HCT116 (cell line): ENCODE results near the gene MEIS2. TPM values are rescaled to one million over a fixed set of nuclear protein-coding genes. Genes with fewer than 3 reads are reported as not detected.

ENCODE experiments used
- ATAC-seq: fragments of 200-7000 bp; cut with Tn5 transposase; 2 replicates; pipeline ENCODE4 v1.9.1; 2020; ENCODE audit warnings: mild to moderate bottlenecking, moderate library complexity
- BruUV-seq: library from RNA; stranded (reverse); fragments of 400-500 nt; replicated peaks from 2 replicates; lab custom pipeline; 2021; lab: Mats Ljungman, UMichigan
- CTCF ChIA-PET: fragments of 300-600 bp; sonication (Branson Sonifier 250); formaldehyde crosslinking; loops from one replicate; lab custom pipeline; 2021; ENCODE audit warnings: antibody characterized with exemption; lab: Charles Lee
- POLR2A ChIA-PET: fragments of 300-600, 350-600 bp; sonication (Branson Sonifier 250); formaldehyde crosslinking; loops from one replicate; lab custom pipeline; 2021; ENCODE audit warnings: antibody characterized with exemption; lab: Charles Lee
- RAD21 ChIA-PET, 2 experiments: fragments of 300-600 bp; sonication (Branson Sonifier 250); formaldehyde crosslinking; loops; one replicate each; lab custom pipeline; 2023; ENCODE audit warnings: low total read pairs in 2 of 2; ENCODE audit not compliant: uncharacterized antibody in 2 of 2, unreplicated experiment in 2 of 2, low non-redundant PET in 1 of 2; lab: Charles Lee
- DNase-seq: peaks from one replicate; pipeline ENCODE4 v3.0.0-alpha.2; 2010; ENCODE audit warnings: low read depth, low spot score
- H2AFZ ChIP-seq: fragments of 200-600 bp; shearing (Covaris generic), sonication (generic); 2 replicates; pipeline ENCODE4 v1.6.1; 2017; ENCODE audit warnings: low read depth, mixed run types, mixed read lengths, antibody characterized with exemption, low read length; ENCODE audit not compliant: poor library complexity, severe bottlenecking
- H3K27ac ChIP-seq: 2 replicates; pipeline ENCODE4 v1.5.1; 2012; ENCODE audit warnings: low read depth, low read length
- H3K27me3 ChIP-seq: fragments of 200-600 bp; sonication (generic); 2 replicates; pipeline ENCODE4 v1.6.1; 2016; ENCODE audit warnings: mixed run types, low read length, mixed read lengths; ENCODE audit not compliant: insufficient read depth
- H3K36me3 ChIP-seq, 2 experiments: fragments of 200-500 bp in 1 of 2; fragments of 200-600 bp in 1 of 2; sonication (Bioruptor generic) in 1 of 2; sonication (generic) in 1 of 2; 2 replicates each; pipeline versions ENCODE4 v1.5.1 to v1.6.1; 2014 to 2016; ENCODE audit warnings: low read length in 2 of 2, inconsistent platforms in 1 of 2, mixed read lengths in 1 of 2, mixed run types in 1 of 2; ENCODE audit not compliant: insufficient read depth in 2 of 2, control insufficient read depth in 1 of 2
- H3K4me1 ChIP-seq, 2 experiments: fragments of 200-600 bp in 1 of 2; sonication (generic) in 1 of 2; 2 replicates each; pipeline versions ENCODE4 v1.5.1 to v1.6.1; 2012 to 2017; ENCODE audit warnings: low read length in 2 of 2, inconsistent platforms in 1 of 2, mild to moderate bottlenecking in 1 of 2, mixed read lengths in 1 of 2, mixed run types in 1 of 2, moderate library complexity in 1 of 2; ENCODE audit not compliant: insufficient read depth in 2 of 2, control insufficient read depth in 1 of 2
- H3K4me2 ChIP-seq: fragments of 200-600 bp; sonication (generic); 2 replicates; pipeline ENCODE4 v1.6.1; 2017; ENCODE audit warnings: mixed run types, low read length, mixed read lengths
- H3K4me3 ChIP-seq, 2 experiments: fragments of 200-600 bp in 1 of 2; sonication (generic) in 1 of 2; replicated peaks in 1 of 2; 2 replicates each; pipeline ENCODE4 v1.5.1; 2011 to 2016; ENCODE audit warnings: low read length in 2 of 2, control low read depth in 1 of 2, low read depth in 1 of 2, mild to moderate bottlenecking in 1 of 2, mixed read lengths in 1 of 2, mixed run types in 1 of 2
- H3K79me2 ChIP-seq: fragments of 200-600 bp; sonication (generic); 2 replicates; pipeline ENCODE4 v1.6.1; 2017; ENCODE audit warnings: mild to moderate bottlenecking, mixed run types, low read length, moderate library complexity, mixed read lengths; ENCODE audit not compliant: insufficient read depth
- H3K9ac ChIP-seq: fragments of 200-600 bp; sonication (generic); 2 replicates; pipeline ENCODE4 v1.6.1; 2016; ENCODE audit warnings: low read length, mixed read lengths
- H3K9me2 ChIP-seq: fragments of 200-600 bp; sonication (generic), shearing (Covaris generic); 2 replicates; pipeline ENCODE4 v1.6.1; 2017; ENCODE audit warnings: mixed run types, mild to moderate bottlenecking, moderate library complexity; ENCODE audit not compliant: insufficient read depth
- H3K9me3 ChIP-seq, 2 experiments: fragments of 200-500 bp in 1 of 2; fragments of 200-600 bp in 1 of 2; sonication (Bioruptor generic) in 1 of 2; sonication (generic) in 1 of 2; 2 replicates each; pipeline ENCODE4 v1.6.1; 2014 to 2017; ENCODE audit warnings: low read length in 2 of 2, mixed read lengths in 2 of 2, inconsistent platforms in 1 of 2, low read depth in 1 of 2, mild to moderate bottlenecking in 1 of 2, mixed run types in 1 of 2, moderate library complexity in 1 of 2; ENCODE audit not compliant: control insufficient read depth in 1 of 2, insufficient read depth in 1 of 2
- H4K20me1 ChIP-seq: fragments of 200-600 bp; sonication (generic), shearing (Covaris generic); 2 replicates; pipeline ENCODE4 v1.6.1; 2017; ENCODE audit warnings: mixed run types, mild to moderate bottlenecking, moderate library complexity; ENCODE audit not compliant: insufficient read depth
- CBX3 ChIP-seq: IDR thresholded peaks from 2 replicates; pipeline ENCODE4 v1.6.1; 2012; ENCODE audit warnings: low read depth
- CEBPB ChIP-seq: IDR thresholded peaks from 2 replicates; pipeline ENCODE4 v1.6.1; 2012; ENCODE audit warnings: low read depth
- ELF1 ChIP-seq: IDR thresholded peaks from 2 replicates; pipeline ENCODE4 v1.6.1; 2012; ENCODE audit warnings: low read depth, borderline replicate concordance
- JUND ChIP-seq: IDR thresholded peaks from 2 replicates; pipeline ENCODE4 v1.6.1; 2012
- POLR2AphosphoS5 ChIP-seq: IDR thresholded peaks from 2 replicates; pipeline ENCODE4 v1.6.1; 2011; ENCODE audit warnings: mild to moderate bottlenecking, low read depth, low read length, moderate library complexity
- RAD21 ChIP-seq: IDR thresholded peaks from 2 replicates; pipeline ENCODE4 v1.6.1; 2012; ENCODE audit warnings: low read depth, mild to moderate bottlenecking
- SP1 ChIP-seq: IDR thresholded peaks from 2 replicates; pipeline ENCODE4 v1.6.1; 2012; ENCODE audit warnings: low read depth
- YY1 ChIP-seq: IDR thresholded peaks from 2 replicates; pipeline ENCODE4 v1.6.1; 2011; ENCODE audit warnings: low read length, low read depth, moderate library complexity, mild to moderate bottlenecking; ENCODE audit not compliant: insufficient replicate concordance; ENCODE audit errors: extremely low read depth
- ZFX ChIP-seq: fragments of 450-650 bp; IDR thresholded peaks from 2 replicates; pipeline ENCODE4 v1.6.1; 2017
- intact Hi-C: fragments of 100-400 bp; cut with micrococcal nuclease; formaldehyde crosslinking; loops from 2 replicates; pipeline ENCODE4 v1.10.0; 2022
- total RNA-seq: library from RNA; stranded (reverse); gene quantifications from one replicate; pipeline ENCODE4 v1.2.1, GENCODE V29; 2021; ENCODE audit not compliant: unreplicated experiment
- TF ChIP-seq, protein P1 (sequence below): IDR thresholded peaks from 2 replicates; pipeline ENCODE4 v1.6.1; 2011; ENCODE audit warnings: mild to moderate bottlenecking, low read length, moderate library complexity; ENCODE audit not compliant: insufficient replicate concordance; ENCODE audit errors: extremely low read depth
- TF ChIP-seq, protein P2 (sequence below): IDR thresholded peaks from 2 replicates; pipeline ENCODE4 v1.6.1; 2012; ENCODE audit warnings: low read depth
- TF ChIP-seq, protein P3 (sequence below): IDR thresholded peaks from 2 replicates; pipeline ENCODE4 v1.6.1; 2012

MEIS2 gene
- total RNA-seq, 1 experiment from 2014 or later = 11.5 TPM

DNA sequence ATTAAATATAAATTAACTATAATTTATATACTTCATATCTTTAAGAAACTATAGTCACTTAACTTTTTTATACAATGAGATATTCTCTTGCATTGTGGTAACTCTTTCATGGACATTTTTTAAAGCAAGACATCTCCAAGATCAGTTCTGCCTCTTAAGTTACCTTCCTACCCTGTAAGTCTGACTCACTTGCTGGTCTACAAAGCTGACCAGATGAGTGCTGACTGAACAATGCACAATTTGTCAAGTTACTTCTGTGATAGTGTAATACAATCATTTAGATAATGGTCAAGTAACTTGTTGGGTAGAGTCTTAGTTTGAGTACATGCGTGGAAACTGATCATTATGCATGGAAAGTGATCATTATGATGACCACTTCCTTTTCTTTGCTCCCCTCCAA lies 145.9 kb downstream of the MEIS2 start:
- POLR2A ChIA-PET = no interaction called here
- Histone ChIP-seq H3K9me2 (no peaks in the 10 kb centered on the region), H3K27me3 (no peaks in the 10 kb centered on the region), H3K9me3 (no peaks in the 10 kb centered on the region), H4K20me1 (no peaks in the 10 kb centered on the region), H3K4me1 (no peaks in the 10 kb centered on the region), H3K79me2 (no peaks in the 10 kb centered on the region), H3K36me3 (no peaks in the 10 kb centered on the region), H3K4me2 (no peak overlapping the region), H3K27ac (no peak overlapping the region), H2AFZ (no peak overlapping the region), H3K4me3 (no peak overlapping the region), H3K9ac (no peak overlapping the region)
- no TSS peak for BruUV-seq
- intact Hi-C loops = no loop called here
- DNase-seq (no peak), ATAC-seq (no peak)
- RAD21 ChIA-PET = no interaction called here
- TF ChIP-seq, protein P1, sequence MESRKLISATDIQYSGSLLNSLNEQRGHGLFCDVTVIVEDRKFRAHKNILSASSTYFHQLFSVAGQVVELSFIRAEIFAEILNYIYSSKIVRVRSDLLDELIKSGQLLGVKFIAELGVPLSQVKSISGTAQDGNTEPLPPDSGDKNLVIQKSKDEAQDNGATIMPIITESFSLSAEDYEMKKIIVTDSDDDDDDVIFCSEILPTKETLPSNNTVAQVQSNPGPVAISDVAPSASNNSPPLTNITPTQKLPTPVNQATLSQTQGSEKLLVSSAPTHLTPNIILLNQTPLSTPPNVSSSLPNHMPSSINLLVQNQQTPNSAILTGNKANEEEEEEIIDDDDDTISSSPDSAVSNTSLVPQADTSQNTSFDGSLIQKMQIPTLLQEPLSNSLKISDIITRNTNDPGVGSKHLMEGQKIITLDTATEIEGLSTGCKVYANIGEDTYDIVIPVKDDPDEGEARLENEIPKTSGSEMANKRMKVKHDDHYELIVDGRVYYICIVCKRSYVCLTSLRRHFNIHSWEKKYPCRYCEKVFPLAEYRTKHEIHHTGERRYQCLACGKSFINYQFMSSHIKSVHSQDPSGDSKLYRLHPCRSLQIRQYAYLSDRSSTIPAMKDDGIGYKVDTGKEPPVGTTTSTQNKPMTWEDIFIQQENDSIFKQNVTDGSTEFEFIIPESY = no peak
- TF ChIP-seq ZFX = no peak
- TF ChIP-seq YY1 = no peak
- CTCF ChIA-PET = no interaction called here

DNA sequence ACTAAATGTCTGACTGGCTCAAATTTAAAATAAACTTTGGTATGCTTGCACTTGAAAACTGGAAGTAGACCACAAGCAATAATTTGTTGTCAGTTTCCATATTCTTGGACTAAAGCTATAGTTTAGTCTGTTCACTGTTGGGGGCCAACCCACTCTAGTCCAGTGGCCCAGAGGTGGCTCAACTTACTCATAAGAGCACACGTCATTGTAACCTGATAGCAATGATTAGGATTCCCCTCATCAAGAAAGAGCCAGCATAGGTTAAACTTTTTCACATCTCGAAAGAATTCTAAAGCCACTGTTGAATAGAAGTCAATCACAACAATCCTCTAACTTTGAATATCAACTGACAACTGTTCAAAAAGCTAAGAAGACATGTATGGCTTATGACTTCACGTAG lies 147.0 kb downstream of the MEIS2 start:
- Histone ChIP-seq H3K9me2 (no peaks in the 10 kb centered on the region), H3K36me3 (no peaks in the 10 kb centered on the region), H3K9me3 (no peaks in the 10 kb centered on the region), H2AFZ (no peak overlapping the region), H3K27ac (no peak overlapping the region), H3K4me1 (no peaks in the 10 kb centered on the region), H3K79me2 (no peaks in the 10 kb centered on the region), H3K4me3 (no peak overlapping the region), H3K4me2 (no peak overlapping the region), H3K27me3 (no peaks in the 10 kb centered on the region), H3K9ac (no peak overlapping the region), H4K20me1 (no peaks in the 10 kb centered on the region)
- ChIA-PET RAD21 (no interaction called here), CTCF (no interaction called here), POLR2A (no interaction called here)
- intact Hi-C loops = no loop called here
- BruUV-seq = no TSS peak
- DNase-seq (no peak), ATAC-seq (no peak)
- no peak for TF ChIP-seq ZFX
- TF ChIP-seq, protein P1 = no peak
- TF ChIP-seq ELF1 = no peak
- TF ChIP-seq SP1 = no peak
- no peak for TF ChIP-seq CBX3
- TF ChIP-seq CEBPB = no peak
- TF ChIP-seq JUND = no peak
- no peak for TF ChIP-seq RAD21
- TF ChIP-seq, protein P2, sequence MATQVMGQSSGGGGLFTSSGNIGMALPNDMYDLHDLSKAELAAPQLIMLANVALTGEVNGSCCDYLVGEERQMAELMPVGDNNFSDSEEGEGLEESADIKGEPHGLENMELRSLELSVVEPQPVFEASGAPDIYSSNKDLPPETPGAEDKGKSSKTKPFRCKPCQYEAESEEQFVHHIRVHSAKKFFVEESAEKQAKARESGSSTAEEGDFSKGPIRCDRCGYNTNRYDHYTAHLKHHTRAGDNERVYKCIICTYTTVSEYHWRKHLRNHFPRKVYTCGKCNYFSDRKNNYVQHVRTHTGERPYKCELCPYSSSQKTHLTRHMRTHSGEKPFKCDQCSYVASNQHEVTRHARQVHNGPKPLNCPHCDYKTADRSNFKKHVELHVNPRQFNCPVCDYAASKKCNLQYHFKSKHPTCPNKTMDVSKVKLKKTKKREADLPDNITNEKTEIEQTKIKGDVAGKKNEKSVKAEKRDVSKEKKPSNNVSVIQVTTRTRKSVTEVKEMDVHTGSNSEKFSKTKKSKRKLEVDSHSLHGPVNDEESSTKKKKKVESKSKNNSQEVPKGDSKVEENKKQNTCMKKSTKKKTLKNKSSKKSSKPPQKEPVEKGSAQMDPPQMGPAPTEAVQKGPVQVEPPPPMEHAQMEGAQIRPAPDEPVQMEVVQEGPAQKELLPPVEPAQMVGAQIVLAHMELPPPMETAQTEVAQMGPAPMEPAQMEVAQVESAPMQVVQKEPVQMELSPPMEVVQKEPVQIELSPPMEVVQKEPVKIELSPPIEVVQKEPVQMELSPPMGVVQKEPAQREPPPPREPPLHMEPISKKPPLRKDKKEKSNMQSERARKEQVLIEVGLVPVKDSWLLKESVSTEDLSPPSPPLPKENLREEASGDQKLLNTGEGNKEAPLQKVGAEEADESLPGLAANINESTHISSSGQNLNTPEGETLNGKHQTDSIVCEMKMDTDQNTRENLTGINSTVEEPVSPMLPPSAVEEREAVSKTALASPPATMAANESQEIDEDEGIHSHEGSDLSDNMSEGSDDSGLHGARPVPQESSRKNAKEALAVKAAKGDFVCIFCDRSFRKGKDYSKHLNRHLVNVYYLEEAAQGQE = no peak
- TF ChIP-seq, protein P3, sequence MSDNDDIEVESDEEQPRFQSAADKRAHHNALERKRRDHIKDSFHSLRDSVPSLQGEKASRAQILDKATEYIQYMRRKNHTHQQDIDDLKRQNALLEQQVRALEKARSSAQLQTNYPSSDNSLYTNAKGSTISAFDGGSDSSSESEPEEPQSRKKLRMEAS = no peak
- no peak for TF ChIP-seq POLR2AphosphoS5
